Loucy (cell line): ENCODE measurements around the gene AGK.

ENCODE experiments used
- CTCF ChIP-seq: fragments of 200-600 bp; sonication (generic); conservative IDR thresholded peaks from 2 replicates; pipeline ENCODE4 v1.5.1; 2014; ENCODE audit warnings: mild to moderate bottlenecking, antibody characterized with exemption, low read length
- EZH2phosphoT487 ChIP-seq: fragments of 200-600 bp; IDR thresholded peaks from 2 replicates; pipeline ENCODE4 v1.6.1; 2018; ENCODE audit warnings: antibody characterized with exemption, mild to moderate bottlenecking, moderate library complexity, borderline replicate concordance

- TF ChIP-seq CTCF (no peak), EZH2phosphoT487 (no peak)
These were observed 7.5 kb downstream of the AGK start for GRCh38 chr7:141558544-141559183.
